Prostate gland (tissue), 2 donors: ENCODE data around the gene MAGI3.

Source experiments
- CTCF ChIP-seq, 4 experiments: fragments of 200-600 bp in 2 of 4; fragments of 450-650 bp in 2 of 4; sonication (generic) in 2 of 4; IDR thresholded peaks; 1 replicate in 3 of 4; 2 replicates in 1 of 4; pipeline ENCODE4 v1.5.1; 2016 to 2019; ENCODE audit warnings: antibody characterized with exemption in 4 of 4, mild to moderate bottlenecking in 2 of 4, moderate library complexity in 2 of 4
- POLR2AphosphoS5 ChIP-seq: sonication (generic); formaldehyde crosslinking; IDR thresholded peaks from one replicate; pipeline ENCODE4 v1.6.1; 2017; ENCODE audit warnings: antibody characterized with exemption

- TF ChIP-seq CTCF (IDR thresholded peaks at IDR 0.05) (no peak), POLR2AphosphoS5 (no peak)
Measured at GRCh38 chr1:113389359-113389952, 859 bp upstream of the MAGI3 start.
